ENCODE data around the gene TMEM108. TPM values are rescaled to one million over a fixed set of nuclear protein-coding genes. Genes with fewer than 3 reads are reported as not detected.

The TMEM108 gene
- polyA plus RNA-seq, 1 donor = 2.8 TPM

DNA sequence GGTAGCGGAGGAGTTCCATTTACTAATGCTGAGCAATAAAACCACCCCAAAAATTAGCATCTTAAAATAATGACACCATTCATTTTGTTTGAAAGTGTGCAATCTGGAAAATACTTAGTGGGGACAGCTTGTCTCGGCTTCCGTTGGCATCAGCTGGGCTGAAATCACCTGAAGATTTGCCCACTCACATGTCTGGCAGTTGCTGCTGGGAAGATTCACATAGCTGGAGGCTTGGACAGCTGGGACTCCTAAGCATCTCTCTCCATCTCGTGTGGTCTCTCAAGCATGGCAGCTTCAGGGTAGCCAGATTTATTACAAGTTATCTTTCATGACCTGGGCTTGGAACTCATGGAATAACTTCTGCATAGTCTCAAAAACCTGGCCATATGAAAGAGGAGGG lies 323.2 kb downstream of the TMEM108 start:
- Histone ChIP-seq H3K4me3 (ENCODE audit: low read length) (no peak overlapping the region), H3K27me3 (ENCODE audit: control insufficient read depth, insufficient read depth, low read length) (no peaks in the 10 kb centered on the region), H3K27ac (ENCODE audit: low read length) (no peak overlapping the region), H3K4me1 (ENCODE audit: control insufficient read depth, insufficient read depth, low read length) (no peaks in the 10 kb centered on the region), H3K36me3 (ENCODE audit: control insufficient read depth, insufficient read depth, low read length) (no peaks in the 10 kb centered on the region), H3K9me3 (ENCODE audit: control insufficient read depth, low read depth, low read length) (peaks cover 1% of the 10 kb centered on the region)
- no CpG with 5 or more reads among the region's 4 CpGs for WGBS (ENCODE audit: insufficient coverage, low lambda C conversion rate)
- no peak for DNase-seq

- whole genome bisulfite sequencing (ENCODE audit: insufficient coverage, low lambda C conversion rate) = 100% methylated on average over 2 of the region's 4 CpGs
- Histone ChIP-seq H3K4me3 (ENCODE audit: low read length) (no peak overlapping the region), H3K36me3 (ENCODE audit: control insufficient read depth, insufficient read depth, low read length) (no peaks in the 10 kb centered on the region), H3K9me3 (ENCODE audit: control insufficient read depth, low read depth, low read length) (no peaks in the 10 kb centered on the region), H3K27ac (ENCODE audit: low read length) (no peak overlapping the region), H3K4me1 (ENCODE audit: control insufficient read depth, insufficient read depth, low read length) (no peaks in the 10 kb centered on the region), H3K27me3 (ENCODE audit: control insufficient read depth, insufficient read depth, low read length) (no peaks in the 10 kb centered on the region)
- DNase-seq = no peak
Measured at GRCh38 chr3:133362539-133362938, 324.3 kb downstream of the TMEM108 start.

GRCh38 chr3:133364704-133365103 lies 326.5 kb downstream of the TMEM108 start:
- H3K36me3 ChIP-seq (ENCODE audit: control insufficient read depth, insufficient read depth, low read length) = no peaks in the 10 kb centered on the region
- DNase-seq = no peak
- H3K4me1 ChIP-seq (ENCODE audit: control insufficient read depth, insufficient read depth, low read length) = no peaks in the 10 kb centered on the region
- no peaks in the 10 kb centered on the region for H3K9me3 ChIP-seq (ENCODE audit: control insufficient read depth, low read depth, low read length)
- no CpG with 5 or more reads among the region's 4 CpGs for WGBS (ENCODE audit: insufficient coverage, low lambda C conversion rate)
- no peak overlapping the region for H3K4me3 ChIP-seq (ENCODE audit: low read length)
- H3K27ac ChIP-seq (ENCODE audit: low read length) = no peak overlapping the region
- H3K27me3 ChIP-seq (ENCODE audit: control insufficient read depth, insufficient read depth, low read length) = no peaks in the 10 kb centered on the region

DNA sequence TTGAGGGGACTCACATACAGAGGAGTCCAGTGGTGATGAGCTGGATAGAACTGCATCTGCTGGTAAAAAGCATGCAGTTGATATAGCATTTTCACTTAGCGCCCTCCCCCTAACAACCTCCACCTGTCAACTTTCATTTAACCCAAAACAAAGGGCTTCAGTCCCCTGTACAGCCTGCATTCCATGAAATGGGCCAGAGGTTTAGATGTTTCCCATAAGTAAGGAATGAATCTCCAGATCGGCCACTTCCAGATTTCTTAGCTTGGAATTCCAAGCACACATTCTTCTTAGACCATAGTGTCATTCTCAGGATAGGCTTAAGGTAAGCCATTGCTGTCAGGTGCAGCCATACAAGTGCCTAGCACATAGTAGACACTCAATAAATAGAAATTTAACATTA lies 328.7 kb downstream of the TMEM108 start:
- no peak for DNase-seq
- no peak overlapping the region for H3K27ac ChIP-seq (ENCODE audit: low read length)
- H3K4me3 ChIP-seq (ENCODE audit: low read length) = no peak overlapping the region
- no CpG with 5 or more reads among the region's 2 CpGs for WGBS (ENCODE audit: insufficient coverage, low lambda C conversion rate)
- H3K36me3 ChIP-seq (ENCODE audit: control insufficient read depth, insufficient read depth, low read length) = no peaks in the 10 kb centered on the region
- no peaks in the 10 kb centered on the region for H3K4me1 ChIP-seq (ENCODE audit: control insufficient read depth, insufficient read depth, low read length)
- H3K9me3 ChIP-seq (ENCODE audit: control insufficient read depth, low read depth, low read length) = no peaks in the 10 kb centered on the region
- H3K27me3 ChIP-seq (ENCODE audit: control insufficient read depth, insufficient read depth, low read length) = no peaks in the 10 kb centered on the region

DNA sequence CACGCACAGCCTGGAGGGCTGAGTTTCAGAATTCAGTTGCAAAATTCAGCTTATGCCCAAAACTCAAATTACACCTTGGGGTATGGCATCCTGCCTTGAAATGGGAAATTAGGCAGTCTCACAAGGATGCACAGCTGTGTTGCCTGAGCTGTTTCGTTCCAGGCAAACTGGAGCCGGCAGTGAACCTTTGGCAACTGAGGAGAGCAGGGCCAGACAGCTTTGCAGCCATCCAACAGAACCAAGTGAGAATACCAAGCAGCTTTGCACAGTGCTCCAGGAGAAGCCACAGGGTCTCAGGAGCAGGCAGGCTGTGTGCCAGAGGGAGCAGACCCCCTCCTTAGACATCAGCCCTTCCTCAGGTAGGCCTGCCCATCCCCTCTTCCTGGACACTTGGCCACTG lies 329.2 kb downstream of the TMEM108 start:
- no CpG with 5 or more reads among the region's 3 CpGs for WGBS (ENCODE audit: insufficient coverage, low lambda C conversion rate)
- DNase-seq = no peak
- Histone ChIP-seq H3K36me3 (ENCODE audit: control insufficient read depth, insufficient read depth, low read length) (no peaks in the 10 kb centered on the region), H3K4me1 (ENCODE audit: control insufficient read depth, insufficient read depth, low read length) (no peaks in the 10 kb centered on the region), H3K27me3 (ENCODE audit: control insufficient read depth, insufficient read depth, low read length) (no peaks in the 10 kb centered on the region), H3K27ac (ENCODE audit: low read length) (no peak overlapping the region), H3K9me3 (ENCODE audit: control insufficient read depth, low read depth, low read length) (no peaks in the 10 kb centered on the region), H3K4me3 (ENCODE audit: low read length) (no peak overlapping the region)

GRCh38 chr3:133367956-133368355 lies 329.8 kb downstream of the TMEM108 start:
- Histone ChIP-seq H3K27me3 (ENCODE audit: control insufficient read depth, insufficient read depth, low read length) (no peaks in the 10 kb centered on the region), H3K36me3 (ENCODE audit: control insufficient read depth, insufficient read depth, low read length) (no peaks in the 10 kb centered on the region), H3K4me3 (ENCODE audit: low read length) (no peak overlapping the region), H3K9me3 (ENCODE audit: control insufficient read depth, low read depth, low read length) (no peaks in the 10 kb centered on the region), H3K27ac (ENCODE audit: low read length) (no peak overlapping the region), H3K4me1 (ENCODE audit: control insufficient read depth, insufficient read depth, low read length) (no peaks in the 10 kb centered on the region)
- DNase-seq = no peak
- WGBS (ENCODE audit: insufficient coverage, low lambda C conversion rate) = no CpG with 5 or more reads among the region's 1 CpG

- H3K9me3 ChIP-seq (ENCODE audit: control insufficient read depth, low read depth, low read length) = no peaks in the 10 kb centered on the region
- 100% methylated on average over 1 of the region's 4 CpGs for whole genome bisulfite sequencing (ENCODE audit: insufficient coverage, low lambda C conversion rate)
- DNase-seq = no peak
- H3K27ac ChIP-seq (ENCODE audit: low read length) = no peak overlapping the region
- no peaks in the 10 kb centered on the region for H3K27me3 ChIP-seq (ENCODE audit: control insufficient read depth, insufficient read depth, low read length)
- H3K36me3 ChIP-seq (ENCODE audit: control insufficient read depth, insufficient read depth, low read length) = no peaks in the 10 kb centered on the region
- no peaks in the 10 kb centered on the region for H3K4me1 ChIP-seq (ENCODE audit: control insufficient read depth, insufficient read depth, low read length)
- no peak overlapping the region for H3K4me3 ChIP-seq (ENCODE audit: low read length)
Measured at GRCh38 chr3:133368371-133369067, 330.3 kb downstream of the TMEM108 start.

GRCh38 chr3:133369068-133369440 lies 330.9 kb downstream of the TMEM108 start:
- Histone ChIP-seq H3K27me3 (ENCODE audit: control insufficient read depth, insufficient read depth, low read length) (no peaks in the 10 kb centered on the region), H3K36me3 (ENCODE audit: control insufficient read depth, insufficient read depth, low read length) (no peaks in the 10 kb centered on the region), H3K9me3 (ENCODE audit: control insufficient read depth, low read depth, low read length) (no peaks in the 10 kb centered on the region), H3K27ac (ENCODE audit: low read length) (no peak overlapping the region), H3K4me1 (ENCODE audit: control insufficient read depth, insufficient read depth, low read length) (no peaks in the 10 kb centered on the region), H3K4me3 (ENCODE audit: low read length) (no peak overlapping the region)
- no CpG with 5 or more reads among the region's 9 CpGs for WGBS (ENCODE audit: insufficient coverage, low lambda C conversion rate)
- no peak for DNase-seq

GRCh38 chr3:133371181-133371580 lies 333.0 kb downstream of the TMEM108 start:
- Histone ChIP-seq H3K27me3 (ENCODE audit: control insufficient read depth, insufficient read depth, low read length) (no peaks in the 10 kb centered on the region), H3K4me1 (ENCODE audit: control insufficient read depth, insufficient read depth, low read length) (no peaks in the 10 kb centered on the region), H3K27ac (ENCODE audit: low read length) (no peak overlapping the region), H3K9me3 (ENCODE audit: control insufficient read depth, low read depth, low read length) (no peaks in the 10 kb centered on the region), H3K4me3 (ENCODE audit: low read length) (no peak overlapping the region), H3K36me3 (ENCODE audit: control insufficient read depth, insufficient read depth, low read length) (no peaks in the 10 kb centered on the region)
- no peak for DNase-seq
- WGBS (ENCODE audit: insufficient coverage, low lambda C conversion rate) = no CpG with 5 or more reads among the region's 2 CpGs

DNA sequence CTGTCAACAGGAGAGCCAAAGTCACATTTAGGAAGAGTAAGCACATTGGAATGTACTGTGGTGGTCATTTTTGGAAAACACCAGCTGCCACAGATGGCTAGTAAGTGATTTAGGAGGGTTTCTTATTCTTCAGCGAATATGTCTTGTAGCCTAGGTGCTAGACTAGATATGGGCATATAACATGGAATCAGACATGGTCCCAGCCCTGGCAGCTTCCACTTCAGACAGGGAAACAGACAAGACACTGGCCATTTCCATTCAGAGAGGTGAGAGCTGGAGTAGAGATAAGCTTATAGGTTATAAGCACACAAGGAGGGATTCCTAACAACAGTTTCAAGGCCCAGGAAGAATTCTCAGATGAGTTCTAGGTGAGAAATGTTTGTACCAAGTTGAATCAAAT lies 333.5 kb downstream of the TMEM108 start:
- no peaks in the 10 kb centered on the region for H3K4me1 ChIP-seq (ENCODE audit: control insufficient read depth, insufficient read depth, low read length)
- H3K36me3 ChIP-seq (ENCODE audit: control insufficient read depth, insufficient read depth, low read length) = no peaks in the 10 kb centered on the region
- H3K9me3 ChIP-seq (ENCODE audit: control insufficient read depth, low read depth, low read length) = no peaks in the 10 kb centered on the region
- H3K27ac ChIP-seq (ENCODE audit: low read length) = no peak overlapping the region
- no peak for DNase-seq
- H3K27me3 ChIP-seq (ENCODE audit: control insufficient read depth, insufficient read depth, low read length) = no peaks in the 10 kb centered on the region
- no CpG with 5 or more reads among the region's 1 CpG for WGBS (ENCODE audit: insufficient coverage, low lambda C conversion rate)
- H3K4me3 ChIP-seq (ENCODE audit: low read length) = no peak overlapping the region

DNA sequence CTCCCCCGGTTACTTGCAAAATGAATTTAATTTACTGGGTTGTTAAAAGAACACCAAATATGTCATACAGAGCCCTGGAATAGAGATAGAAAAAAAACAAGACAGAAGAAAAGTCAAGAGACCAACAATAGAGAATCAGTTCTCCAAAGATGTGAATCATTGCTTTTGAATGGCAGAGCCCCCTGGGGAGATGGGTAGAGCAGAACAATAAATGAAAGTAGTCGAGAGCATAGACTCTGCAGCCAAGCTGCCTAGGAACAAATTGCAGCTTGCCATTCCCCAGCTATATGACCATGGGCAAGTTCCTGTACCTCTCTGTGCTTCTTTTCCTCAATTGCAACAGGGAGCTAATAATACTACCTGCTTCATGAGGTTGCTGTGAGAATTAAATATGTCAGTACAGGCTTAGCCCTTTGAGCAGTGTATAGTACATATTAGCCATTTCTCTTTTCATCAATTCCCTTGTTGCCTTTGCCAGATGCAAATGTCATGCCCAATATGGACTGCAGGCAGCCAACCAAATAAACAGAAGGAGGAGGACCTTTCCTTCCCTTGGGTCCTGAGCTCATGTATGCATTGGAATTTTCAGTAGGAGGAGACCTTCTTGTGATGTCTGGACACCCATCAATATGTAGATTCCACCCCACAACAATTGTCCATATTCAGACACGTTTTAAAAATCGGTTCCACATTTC lies 336.7 kb downstream of the TMEM108 start:
- WGBS (ENCODE audit: insufficient coverage, low lambda C conversion rate) = 86% methylated on average over 1 of the region's 4 CpGs
- no peaks in the 10 kb centered on the region for H3K36me3 ChIP-seq (ENCODE audit: control insufficient read depth, insufficient read depth, low read length)
- no peaks in the 10 kb centered on the region for H3K4me1 ChIP-seq (ENCODE audit: control insufficient read depth, insufficient read depth, low read length)
- no peak for DNase-seq
- H3K9me3 ChIP-seq (ENCODE audit: control insufficient read depth, low read depth, low read length) = no peaks in the 10 kb centered on the region
- H3K27ac ChIP-seq (ENCODE audit: low read length) = no peak overlapping the region
- H3K4me3 ChIP-seq (ENCODE audit: low read length) = no peak overlapping the region
- no peaks in the 10 kb centered on the region for H3K27me3 ChIP-seq (ENCODE audit: control insufficient read depth, insufficient read depth, low read length)
